Glutamatergic neuron (in vitro differentiated cells): ENCODE measurements around the gene FSD2. TPM values are rescaled to one million over a fixed set of nuclear protein-coding genes. Genes with fewer than 3 reads are reported as not detected.

Source experiments
- DNase-seq: peaks from one replicate; pipeline ENCODE4 v3.0.0; 2022
- H3K27ac Mint-ChIP-seq: one replicate; pipeline ENCODE4 v1.8.0; 2020; ENCODE audit warnings: mild to moderate bottlenecking, mixed read lengths, inconsistent platforms; ENCODE audit not compliant: unreplicated experiment
- H3K27me3 Mint-ChIP-seq: one replicate; pipeline ENCODE4 v1.8.0; 2020; ENCODE audit warnings: mild to moderate bottlenecking, moderate library complexity, mixed read lengths, inconsistent platforms; ENCODE audit not compliant: unreplicated experiment
- H3K36me3 Mint-ChIP-seq: one replicate; pipeline ENCODE4 v1.8.0; 2020; ENCODE audit warnings: mild to moderate bottlenecking, mixed read lengths, inconsistent platforms; ENCODE audit not compliant: unreplicated experiment
- H3K4me1 Mint-ChIP-seq: one replicate; pipeline ENCODE4 v1.8.0; 2020; ENCODE audit warnings: mild to moderate bottlenecking, low read depth, mixed read lengths, inconsistent platforms; ENCODE audit not compliant: unreplicated experiment
- H3K4me3 Mint-ChIP-seq: one replicate; pipeline ENCODE4 v1.8.0; 2020; ENCODE audit warnings: mild to moderate bottlenecking, mixed read lengths, inconsistent platforms; ENCODE audit not compliant: unreplicated experiment
- H3K9me3 Mint-ChIP-seq: one replicate; pipeline ENCODE4 v1.8.0; 2020; ENCODE audit warnings: mild to moderate bottlenecking, moderate library complexity, mixed read lengths, inconsistent platforms; ENCODE audit not compliant: unreplicated experiment
- total RNA-seq: library from RNA; stranded (reverse); fragmentation: NEBNext Ultra II Directional; extraction: Animal tissue kit (Norgen Biotek cat#: 25700); gene quantifications from one replicate; pipeline ENCODE4 v1.2.1, GENCODE V29; 2021; ENCODE audit not compliant: unreplicated experiment
- TF ChIP-seq, protein P1 (sequence below): fragments of 200-600 bp; sonication (generic); IDR thresholded peaks from one replicate; pipeline ENCODE4 v1.5.0; 2021; ENCODE audit not compliant: partially characterized antibody, unreplicated experiment

The FSD2 gene
- total RNA-seq, 1 donor from 2014 or later: not detected

DNA sequence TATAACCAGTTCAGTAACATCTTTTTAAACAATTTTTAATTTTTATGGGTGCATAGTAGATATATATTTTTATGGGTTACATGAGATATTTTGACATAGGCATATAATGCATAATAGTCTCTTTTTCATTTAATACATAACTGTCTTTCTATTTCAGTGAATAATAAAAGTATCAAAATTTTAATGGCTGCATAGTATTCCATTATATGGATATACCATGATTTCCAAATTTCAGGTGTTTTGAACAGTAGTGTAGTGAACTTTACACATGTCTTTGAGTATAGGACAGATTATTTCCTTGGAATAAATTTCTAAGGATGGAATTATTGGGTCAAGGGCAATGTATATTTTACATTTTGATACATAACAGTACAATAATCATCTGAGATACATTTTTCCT is 14.3 kb upstream of the FSD2 start:
- Mint-ChIP-seq H3K27ac (no peak overlapping the region), H3K9me3 (no peaks in the 10 kb centered on the region), H3K4me1 (no peaks in the 10 kb centered on the region), H3K27me3 (peaks cover 2% of the 10 kb centered on the region), H3K36me3 (peaks cover 4% of the 10 kb centered on the region), H3K4me3 (no peak overlapping the region)
- TF ChIP-seq, protein P1, sequence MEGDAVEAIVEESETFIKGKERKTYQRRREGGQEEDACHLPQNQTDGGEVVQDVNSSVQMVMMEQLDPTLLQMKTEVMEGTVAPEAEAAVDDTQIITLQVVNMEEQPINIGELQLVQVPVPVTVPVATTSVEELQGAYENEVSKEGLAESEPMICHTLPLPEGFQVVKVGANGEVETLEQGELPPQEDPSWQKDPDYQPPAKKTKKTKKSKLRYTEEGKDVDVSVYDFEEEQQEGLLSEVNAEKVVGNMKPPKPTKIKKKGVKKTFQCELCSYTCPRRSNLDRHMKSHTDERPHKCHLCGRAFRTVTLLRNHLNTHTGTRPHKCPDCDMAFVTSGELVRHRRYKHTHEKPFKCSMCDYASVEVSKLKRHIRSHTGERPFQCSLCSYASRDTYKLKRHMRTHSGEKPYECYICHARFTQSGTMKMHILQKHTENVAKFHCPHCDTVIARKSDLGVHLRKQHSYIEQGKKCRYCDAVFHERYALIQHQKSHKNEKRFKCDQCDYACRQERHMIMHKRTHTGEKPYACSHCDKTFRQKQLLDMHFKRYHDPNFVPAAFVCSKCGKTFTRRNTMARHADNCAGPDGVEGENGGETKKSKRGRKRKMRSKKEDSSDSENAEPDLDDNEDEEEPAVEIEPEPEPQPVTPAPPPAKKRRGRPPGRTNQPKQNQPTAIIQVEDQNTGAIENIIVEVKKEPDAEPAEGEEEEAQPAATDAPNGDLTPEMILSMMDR: no peak
- no peak for DNase-seq

DNA sequence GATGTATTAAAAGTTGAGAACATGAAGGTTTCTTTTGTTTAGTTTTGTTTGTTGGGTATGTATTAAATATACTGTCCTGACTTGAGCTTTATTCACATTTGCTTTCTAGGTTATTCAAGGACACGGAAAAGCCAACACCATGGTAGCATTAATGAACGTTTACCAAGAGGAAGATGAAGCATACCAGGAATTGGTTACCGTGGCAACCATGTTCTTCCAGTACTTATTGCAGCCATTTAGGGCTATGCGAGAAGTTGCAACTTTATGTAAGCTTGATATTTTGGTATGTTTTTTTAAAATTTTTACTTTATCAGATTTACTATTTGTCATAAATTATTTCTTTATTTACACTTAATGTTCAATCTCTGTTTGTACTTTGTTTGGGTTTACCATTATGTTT is 7.1 kb upstream of the FSD2 start:
- Mint-ChIP-seq H3K4me1 (peaks cover 13% of the 10 kb centered on the region), H3K4me3 (no peak overlapping the region), H3K27ac (no peak overlapping the region), H3K36me3 (no peaks in the 10 kb centered on the region), H3K9me3 (no peaks in the 10 kb centered on the region), H3K27me3 (peaks cover 2% of the 10 kb centered on the region)
- DNase-seq: no peak
- TF ChIP-seq, protein P1: no peak

DNA sequence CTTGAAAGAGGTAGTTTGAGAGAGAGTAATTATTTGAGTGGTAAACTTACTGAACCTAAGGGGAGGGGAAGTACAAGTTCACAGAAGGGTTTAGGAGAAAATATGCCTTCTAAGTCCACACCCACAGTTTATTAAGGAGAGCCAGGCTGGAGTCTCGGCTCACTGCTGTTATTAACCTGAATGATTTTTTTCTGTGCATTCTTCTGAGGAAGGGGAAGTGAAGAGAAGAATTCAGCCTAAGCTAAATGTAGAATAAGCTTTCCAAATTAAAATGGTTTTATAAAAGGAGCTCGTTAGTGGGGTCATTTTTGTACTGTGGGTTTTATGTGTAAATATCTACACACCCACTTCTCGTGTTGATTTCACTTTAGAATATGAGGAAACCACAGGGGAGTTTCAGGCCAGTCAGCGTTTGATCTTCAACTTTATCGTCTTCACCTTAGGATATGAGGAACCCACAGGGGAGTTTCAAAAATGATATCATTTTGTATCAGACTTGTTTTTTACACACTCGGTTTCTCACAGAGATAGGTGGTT is 5.1 kb upstream of the FSD2 start:
- DNase-seq: no peak
- no peaks in the 10 kb centered on the region for H3K9me3 Mint-ChIP-seq
- TF ChIP-seq, protein P1: no peak
- peaks cover 2% of the 10 kb centered on the region for H3K27me3 Mint-ChIP-seq
- H3K27ac Mint-ChIP-seq: peak overlapping the region; percentile 87
- H3K4me3 Mint-ChIP-seq: peak overlapping the region; percentile 98
- H3K36me3 Mint-ChIP-seq: no peaks in the 10 kb centered on the region
- H3K4me1 Mint-ChIP-seq: peaks cover 13% of the 10 kb centered on the region

DNA sequence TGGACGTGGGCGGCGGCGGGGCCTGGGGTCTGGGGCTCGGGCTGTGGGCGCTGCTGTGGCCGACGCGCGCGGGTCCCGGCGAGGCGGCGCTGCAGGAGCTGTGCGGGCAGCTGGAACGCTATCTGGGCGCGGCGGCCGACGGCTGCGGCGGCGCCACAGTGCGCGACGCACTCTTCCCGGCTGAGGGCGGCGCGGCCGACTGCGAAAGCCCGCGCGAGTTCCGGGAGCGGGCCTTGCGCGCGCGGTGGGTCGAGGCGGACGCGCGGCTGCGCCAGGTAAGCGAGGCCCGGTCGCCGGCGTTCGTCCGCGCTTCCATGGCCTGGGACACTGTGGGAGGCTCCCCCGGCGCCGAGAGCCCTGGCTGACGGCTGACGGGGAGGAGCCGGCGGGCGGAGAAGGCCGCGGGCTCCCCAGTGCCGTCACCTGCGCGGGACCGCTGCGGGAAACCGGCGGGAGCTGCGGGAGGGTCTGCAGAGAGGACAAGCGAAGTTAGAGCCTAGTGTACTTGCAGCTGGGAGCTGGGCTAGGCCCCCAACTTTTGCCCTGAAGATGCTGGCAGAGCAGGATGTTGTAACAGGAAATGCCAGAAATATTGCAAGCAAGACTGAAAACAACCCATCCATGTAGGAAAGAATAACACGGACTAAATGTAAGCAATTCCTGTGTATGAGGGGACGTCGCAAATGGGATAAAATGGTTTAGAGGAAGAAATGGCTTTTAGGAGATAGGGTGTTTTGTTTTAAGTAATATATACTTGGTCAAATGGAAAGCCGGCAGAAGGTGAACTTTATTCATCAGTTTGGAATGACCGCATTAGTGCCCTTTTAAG is 4.4 kb upstream of the FSD2 start:
- peak; percentile 66 for DNase-seq
- peaks cover 2% of the 10 kb centered on the region for H3K27me3 Mint-ChIP-seq
- H3K4me3 Mint-ChIP-seq: peak overlapping the region; percentile 98
- H3K36me3 Mint-ChIP-seq: no peaks in the 10 kb centered on the region
- peak overlapping the region; percentile 87 for H3K27ac Mint-ChIP-seq
- peaks cover 13% of the 10 kb centered on the region for H3K4me1 Mint-ChIP-seq
- no peaks in the 10 kb centered on the region for H3K9me3 Mint-ChIP-seq
- TF ChIP-seq, protein P1: no peak
